ENCODE data around the gene CACNA2D3. TPM values are rescaled to one million over a fixed set of nuclear protein-coding genes. Genes with fewer than 3 reads are reported as not detected.

The CACNA2D3 gene
- total RNA-seq, 1 experiment from 2014 or later: not detected

- DNase-seq (ENCODE audit: low spot score): no peak
- in situ Hi-C loops (cut with HindIII; ENCODE audit: low sequenced_read_pairs): no loop called here
Measured at GRCh38 chr3:54877730-54878129, 755.4 kb downstream of the CACNA2D3 start.

GRCh38 chr3:54878145-54878544, 755.8 kb downstream of the CACNA2D3 start:
- DNase-seq (ENCODE audit: low spot score): no peak
- in situ Hi-C loops (cut with HindIII; ENCODE audit: low sequenced_read_pairs): no loop called here

GRCh38 chr3:54882129-54882833, 759.9 kb downstream of the CACNA2D3 start:
- in situ Hi-C loops (cut with HindIII; ENCODE audit: low sequenced_read_pairs): no loop called here
- no peak for DNase-seq (ENCODE audit: low spot score)

GRCh38 chr3:54888162-54888561, 765.8 kb downstream of the CACNA2D3 start:
- DNase-seq (ENCODE audit: low spot score): no peak
- in situ Hi-C loops (cut with HindIII; ENCODE audit: low sequenced_read_pairs): no loop called here

- in situ Hi-C loops (cut with HindIII; ENCODE audit: low sequenced_read_pairs): no loop called here
- no peak for DNase-seq (ENCODE audit: low spot score)
Measured at GRCh38 chr3:54888873-54889272, 766.5 kb downstream of the CACNA2D3 start.

- in situ Hi-C loops (cut with HindIII; ENCODE audit: low sequenced_read_pairs): no loop called here
- no peak for DNase-seq (ENCODE audit: low spot score)
Measured at GRCh38 chr3:54889731-54890130, 767.4 kb downstream of the CACNA2D3 start.

GRCh38 chr3:54891540-54891897, 769.2 kb downstream of the CACNA2D3 start:
- peak; percentile 42 for DNase-seq (ENCODE audit: low spot score)
- in situ Hi-C loops (cut with HindIII; ENCODE audit: low sequenced_read_pairs): no loop called here

GRCh38 chr3:54892168-54892567, 769.8 kb downstream of the CACNA2D3 start:
- in situ Hi-C loops (cut with HindIII; ENCODE audit: low sequenced_read_pairs): no loop called here
- no peak for DNase-seq (ENCODE audit: low spot score)

GRCh38 chr3:54895613-54896012, 773.3 kb downstream of the CACNA2D3 start:
- in situ Hi-C loops (cut with HindIII; ENCODE audit: low sequenced_read_pairs): no loop called here
- DNase-seq (ENCODE audit: low spot score): no peak

GRCh38 chr3:54897028-54897711, 774.8 kb downstream of the CACNA2D3 start:
- no peak for DNase-seq (ENCODE audit: low spot score)
- in situ Hi-C loops (cut with HindIII; ENCODE audit: low sequenced_read_pairs): no loop called here

- in situ Hi-C loops (cut with HindIII; ENCODE audit: low sequenced_read_pairs): no loop called here
- DNase-seq (ENCODE audit: low spot score): no peak
Measured at GRCh38 chr3:54899273-54899672, 776.9 kb downstream of the CACNA2D3 start.

GRCh38 chr3:54900838-54901591, 778.7 kb downstream of the CACNA2D3 start:
- in situ Hi-C loops (cut with HindIII; ENCODE audit: low sequenced_read_pairs): no loop called here
- no peak for DNase-seq (ENCODE audit: low spot score)

GRCh38 chr3:54901906-54902685, 779.7 kb downstream of the CACNA2D3 start:
- no peak for DNase-seq (ENCODE audit: low spot score)
- in situ Hi-C loops (cut with HindIII; ENCODE audit: low sequenced_read_pairs): no loop called here

GRCh38 chr3:54905261-54905888, 783.0 kb downstream of the CACNA2D3 start:
- in situ Hi-C loops (cut with HindIII; ENCODE audit: low sequenced_read_pairs): no loop called here

GRCh38 chr3:54905920-54906319, 783.6 kb downstream of the CACNA2D3 start:
- in situ Hi-C loops (cut with HindIII; ENCODE audit: low sequenced_read_pairs): no loop called here
- DNase-seq (ENCODE audit: low spot score): no peak

More at GRCh38 chr3:54905261-54905888, 783.0 kb downstream of the CACNA2D3 start:
- no peak for DNase-seq (ENCODE audit: low spot score)

- in situ Hi-C loops (cut with HindIII; ENCODE audit: low sequenced_read_pairs): no loop called here
- no peak for DNase-seq (ENCODE audit: low spot score)
Measured at GRCh38 chr3:54906763-54907162, 784.4 kb downstream of the CACNA2D3 start.

- DNase-seq (ENCODE audit: low spot score): no peak
- in situ Hi-C loops (cut with HindIII; ENCODE audit: low sequenced_read_pairs): no loop called here
Measured at GRCh38 chr3:54909191-54909590, 786.8 kb downstream of the CACNA2D3 start.

- no peak for DNase-seq (ENCODE audit: low spot score)
- in situ Hi-C loops (cut with HindIII; ENCODE audit: low sequenced_read_pairs): no loop called here
Measured at GRCh38 chr3:54914180-54914579, 791.8 kb downstream of the CACNA2D3 start.

GRCh38 chr3:54915181-54915580, 792.8 kb downstream of the CACNA2D3 start:
- in situ Hi-C loops (cut with HindIII; ENCODE audit: low sequenced_read_pairs): no loop called here
- DNase-seq (ENCODE audit: low spot score): no peak
